CD4-positive, alpha-beta T cell treated with Interleukin-6 for 4 hours (primary cell): Measurements from ENCODE around the gene GGTA1.
"Not testable (repeated sequence)": the region's sequence is repeated elsewhere in the genome, so short reads cannot be mapped to it uniquely, and the experiment has no call there.

Experiments used
- DNase-seq: peaks from one replicate; pipeline ENCODE4 v3.0.0-alpha.2; 2020; ENCODE audit warnings: mixed read lengths

GGTA1 gene

GRCh38 chr9:121499427-121500164, at the start of gene GGTA1:
Gene GGTA1 (minus strand): TSS chr9:121499844. CDS start chr9:121467922, 31,922 bp downstream.
- DNase-seq: no peak

- DNase-seq: no peak
Measured at GRCh38 chr9:121548666-121549065, 49.0 kb upstream of the GGTA1 start.

GRCh38 chr9:121545875-121546423, 46.3 kb upstream of the GGTA1 start:
- DNase-seq: peak; percentile 59

GRCh38 chr9:121545150-121545874, 45.7 kb upstream of the GGTA1 start:
- no peak for DNase-seq

DNA sequence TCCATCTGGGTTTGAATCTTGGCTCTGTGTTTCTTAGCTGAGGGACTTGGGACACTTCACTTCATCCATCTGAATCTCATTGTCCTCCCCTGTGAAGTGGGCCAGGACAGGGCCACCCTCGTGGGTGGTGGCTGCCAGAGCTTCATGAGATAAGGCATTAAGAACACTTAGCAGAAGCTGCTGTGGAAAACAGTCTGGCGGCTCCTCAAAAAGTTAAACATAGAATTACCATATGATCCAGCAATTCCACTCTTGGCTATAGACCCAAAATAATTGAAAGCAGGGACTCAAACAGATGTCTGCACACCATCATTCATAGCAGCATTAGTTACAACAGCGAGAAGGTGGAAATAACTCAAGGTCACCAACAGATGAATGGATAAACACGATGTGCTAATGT, 42.4 kb upstream of the GGTA1 start:
- DNase-seq: no peak

- DNase-seq: no peak
Measured at GRCh38 chr9:121541256-121541655, 41.6 kb upstream of the GGTA1 start.

DNA sequence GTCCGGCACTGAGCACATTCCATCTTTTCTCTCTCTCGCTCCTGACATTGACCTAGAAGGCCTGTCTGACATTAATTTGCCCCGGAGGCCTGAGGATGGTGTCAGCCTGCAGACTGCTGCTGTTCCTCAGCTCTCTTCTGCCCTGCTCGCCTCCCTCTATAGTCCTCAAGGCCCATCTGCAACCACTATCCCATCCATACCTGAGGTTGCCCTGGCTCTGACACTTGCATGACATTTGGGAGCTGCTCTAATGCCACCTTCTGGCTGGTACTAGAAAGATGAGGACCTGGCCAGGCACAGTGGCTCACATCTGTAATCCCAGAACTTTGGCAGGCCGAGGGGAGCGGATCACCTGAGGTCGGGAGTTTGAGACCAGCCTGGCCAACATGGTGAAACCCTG, 38.6 kb upstream of the GGTA1 start:
- no peak for DNase-seq

DNA sequence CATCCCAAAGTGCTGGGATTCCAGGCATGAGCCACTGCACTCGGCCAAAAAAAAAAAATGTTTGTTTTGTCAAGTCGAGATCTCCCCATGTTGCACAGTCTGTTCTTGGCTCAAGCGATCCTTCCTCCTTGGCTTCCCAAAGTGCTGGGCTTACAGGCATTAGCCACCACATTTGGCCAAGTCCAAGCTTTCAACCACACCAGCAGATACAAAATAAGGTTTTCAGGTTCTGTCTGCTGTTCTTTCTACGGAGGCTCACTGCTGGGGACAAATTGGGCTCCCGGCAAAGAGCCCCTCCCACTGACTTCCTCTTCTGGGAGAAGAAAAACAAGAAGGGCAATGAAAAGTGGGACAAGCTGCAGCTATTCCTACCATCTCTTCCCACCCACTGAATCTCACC, 37.6 kb upstream of the GGTA1 start:
- DNase-seq: no peak

DNA sequence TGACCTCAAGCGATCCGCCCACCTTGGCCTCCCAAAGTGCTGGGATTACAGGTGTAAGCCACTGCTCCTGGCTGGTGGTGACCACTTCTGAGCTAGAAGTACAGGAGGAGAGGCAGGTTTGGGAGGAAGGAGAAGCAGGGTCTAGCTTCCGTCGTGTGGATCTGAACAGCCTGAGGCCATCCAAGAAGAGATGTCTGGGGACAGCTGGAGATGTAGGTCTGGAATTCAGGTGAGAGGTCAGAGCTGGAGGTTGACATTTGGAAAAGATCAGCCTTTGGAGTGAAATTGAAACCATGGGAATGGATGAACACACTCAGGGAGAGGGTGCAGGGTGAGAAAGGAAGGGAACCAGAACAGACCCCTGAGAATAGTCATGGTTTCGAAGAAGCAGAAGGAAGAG, 33.2 kb upstream of the GGTA1 start:
- no peak for DNase-seq

- DNase-seq: no peak
Measured at GRCh38 chr9:121529237-121529987, 29.8 kb upstream of the GGTA1 start.

GRCh38 chr9:121528642-121529041, 29.0 kb upstream of the GGTA1 start:
- DNase-seq: no peak

- no peak for DNase-seq
Measured at GRCh38 chr9:121527371-121527770, 27.7 kb upstream of the GGTA1 start.

- not testable (repeated sequence) for DNase-seq
Measured at GRCh38 chr9:121519688-121520087, 20.0 kb upstream of the GGTA1 start.

GRCh38 chr9:121518634-121519033, 19.0 kb upstream of the GGTA1 start:
- DNase-seq: no peak

- DNase-seq: not testable (repeated sequence)
Measured at GRCh38 chr9:121513166-121513565, 13.5 kb upstream of the GGTA1 start.

DNA sequence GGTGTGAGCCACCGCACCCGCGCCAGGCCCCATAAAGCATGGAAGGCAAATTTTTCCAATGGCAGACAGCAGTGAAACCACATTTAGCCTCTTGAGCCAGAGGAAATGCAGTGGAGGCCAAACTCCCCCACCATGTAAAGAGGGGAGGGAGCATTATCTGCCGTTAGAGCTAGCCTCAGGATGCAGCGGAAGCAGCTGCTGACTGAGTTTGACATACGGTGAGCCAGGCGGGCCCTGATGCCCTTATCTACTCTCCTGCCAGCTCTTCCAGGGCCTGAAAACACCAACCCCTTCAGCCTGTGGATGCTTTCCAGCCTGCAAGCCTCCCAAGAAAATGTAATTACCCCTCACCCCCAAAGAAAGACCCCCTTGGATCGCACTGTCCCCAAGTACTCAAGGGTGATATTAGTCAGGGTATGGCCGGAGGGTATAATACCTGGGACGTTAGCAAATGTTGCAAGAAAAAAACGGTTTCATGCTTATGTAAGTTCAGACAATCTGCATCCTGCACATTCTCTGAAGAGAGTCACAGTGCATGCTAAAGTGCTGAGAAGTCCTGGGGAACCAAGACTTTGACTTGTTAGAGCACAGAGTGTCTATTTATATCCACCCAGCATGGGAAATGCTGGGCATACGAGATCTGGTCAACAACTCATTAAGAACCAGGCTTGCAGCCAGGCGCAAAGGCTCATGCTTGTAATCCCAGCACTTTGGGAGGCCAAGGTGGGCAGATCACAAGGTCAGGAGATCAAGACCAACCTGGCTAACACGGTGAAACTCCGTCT, 11.3 kb upstream of the GGTA1 start:
- no peak for DNase-seq

- no peak for DNase-seq
Measured at GRCh38 chr9:121509180-121509579, 9.5 kb upstream of the GGTA1 start.

GRCh38 chr9:121508415-121508814, 8.8 kb upstream of the GGTA1 start:
- DNase-seq: no peak

DNA sequence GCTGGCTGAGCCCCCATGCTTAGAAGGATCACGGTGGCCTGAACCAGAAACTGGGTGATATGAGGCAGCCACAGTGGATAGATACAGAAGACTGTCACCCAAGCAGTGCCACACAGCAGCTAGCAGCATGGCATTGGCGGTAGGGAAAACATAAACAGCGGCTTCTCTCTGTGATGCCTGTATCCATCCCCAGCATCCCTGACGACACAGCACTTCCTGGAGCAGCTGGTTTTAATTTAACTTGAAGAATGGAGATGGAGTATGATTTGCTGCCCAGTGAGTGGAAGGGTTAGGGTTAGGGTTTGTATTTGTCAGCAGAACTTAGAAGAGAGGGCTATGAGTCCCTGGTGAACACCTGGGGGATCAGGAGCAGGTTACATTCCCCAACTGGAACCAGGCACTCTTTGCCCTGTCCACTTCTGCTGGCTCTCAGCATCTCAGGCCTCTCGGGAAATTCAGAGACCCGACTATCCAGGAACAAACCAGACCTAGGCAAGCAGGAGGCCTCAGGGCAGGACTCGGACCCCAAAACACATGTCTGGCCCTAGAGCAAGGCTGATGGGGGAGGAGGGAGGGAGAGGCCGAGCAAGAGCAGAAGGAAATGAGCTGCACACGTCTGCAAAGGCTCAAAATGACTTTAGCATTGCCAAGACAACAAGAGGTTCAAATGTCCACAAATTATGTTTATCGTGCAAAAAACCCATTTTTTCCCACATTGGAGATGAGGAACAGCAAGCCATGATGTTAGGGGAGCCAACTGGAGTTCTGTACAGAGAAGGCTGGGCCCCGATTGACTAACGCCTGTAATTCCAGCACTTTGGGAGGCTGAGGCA, 6.5 kb upstream of the GGTA1 start:
- DNase-seq: no peak

GRCh38 chr9:121503444-121503843, 3.8 kb upstream of the GGTA1 start:
- DNase-seq: no peak

GRCh38 chr9:121500165-121500478, 478 bp upstream of the GGTA1 start:
- no peak for DNase-seq

GRCh38 chr9:121499177-121499426, 542 bp downstream of the GGTA1 start:
- DNase-seq: no peak
